HG02759 (cell line): Measurements from ENCODE around the gene GLIS1.

ENCODE experiments used
- ATAC-seq: cut with Tn5 transposase; IDR thresholded peaks from one replicate; pipeline ENCODE4 v1.9.1; 2021; ENCODE audit warnings: mild to moderate bottlenecking, moderate library complexity; ENCODE audit not compliant: unreplicated experiment

GLIS1 gene

GRCh38 chr1:53736290-53736689 lies 2.7 kb downstream of the GLIS1 start:
- ATAC-seq, result no peak

DNA sequence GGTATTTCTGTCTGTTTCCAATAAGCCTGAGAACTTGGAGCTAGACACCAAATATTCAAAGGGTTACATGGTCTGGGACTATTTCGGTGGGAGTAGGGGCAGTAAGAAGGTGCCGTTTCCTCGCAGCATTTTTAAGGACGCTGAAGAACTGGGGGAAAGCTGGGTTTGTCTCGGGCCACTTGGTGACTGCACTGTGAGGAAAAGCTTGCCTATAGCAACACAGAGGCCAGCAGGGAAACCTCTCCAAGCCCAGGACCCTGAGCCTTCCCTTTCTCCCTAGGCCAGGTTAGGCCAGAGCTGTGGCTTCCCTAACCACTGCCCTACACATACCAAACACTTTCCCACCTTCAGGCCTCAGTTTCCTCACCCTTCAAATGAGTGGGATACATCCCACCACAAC lies 3.3 kb downstream of the GLIS1 start:
- ATAC-seq, result no peak

DNA sequence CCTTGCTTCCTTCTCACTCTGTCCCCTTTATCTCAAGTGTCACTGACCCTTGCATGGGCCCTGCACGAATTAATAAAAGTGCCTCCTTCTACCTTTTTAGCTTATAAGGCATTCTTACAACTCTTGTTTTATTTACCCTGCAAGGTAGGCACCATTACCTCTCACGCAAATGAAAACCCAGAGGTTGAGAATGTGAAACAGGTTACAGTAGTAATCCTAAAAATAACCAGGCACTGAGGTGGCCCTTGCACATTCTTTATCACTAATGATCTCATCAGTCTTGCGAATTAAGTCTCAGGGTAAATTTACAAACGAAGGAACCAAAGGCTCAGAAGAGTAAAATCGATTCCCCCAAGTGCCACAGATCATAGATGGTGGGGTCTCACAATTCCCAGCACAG lies 3.7 kb downstream of the GLIS1 start:
- no peak for ATAC-seq

GRCh38 chr1:53734650-53735211 lies 4.2 kb downstream of the GLIS1 start:
- ATAC-seq, result no peak

- ATAC-seq, result no peak
Measured at GRCh38 chr1:53733975-53734649, 4.9 kb downstream of the GLIS1 start.

DNA sequence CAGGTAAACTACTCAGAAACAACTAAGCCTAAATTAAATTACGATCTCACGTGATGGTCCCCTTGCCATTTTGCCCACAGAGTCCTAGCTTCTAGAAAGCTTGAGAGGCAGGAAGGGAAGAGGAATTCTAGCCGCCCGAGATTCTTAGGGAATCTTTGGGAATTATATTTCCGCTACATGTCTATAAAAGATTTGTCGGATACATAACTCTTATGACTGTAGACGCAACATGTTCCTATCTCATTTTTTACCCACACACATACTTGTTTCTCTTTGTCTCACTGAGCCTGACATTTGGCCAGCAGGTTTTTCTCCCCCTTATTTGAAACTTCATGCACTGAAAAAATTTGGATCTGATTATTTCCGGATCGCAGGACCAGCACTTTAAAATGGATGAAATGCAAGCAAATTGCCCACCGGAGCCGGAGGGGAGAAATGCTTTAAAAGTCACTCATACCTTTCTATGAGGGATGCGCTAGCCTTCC lies 5.5 kb downstream of the GLIS1 start:
- ATAC-seq, result no peak

GRCh38 chr1:53732912-53733317 lies 6.0 kb downstream of the GLIS1 start:
- ATAC-seq, result no peak

DNA sequence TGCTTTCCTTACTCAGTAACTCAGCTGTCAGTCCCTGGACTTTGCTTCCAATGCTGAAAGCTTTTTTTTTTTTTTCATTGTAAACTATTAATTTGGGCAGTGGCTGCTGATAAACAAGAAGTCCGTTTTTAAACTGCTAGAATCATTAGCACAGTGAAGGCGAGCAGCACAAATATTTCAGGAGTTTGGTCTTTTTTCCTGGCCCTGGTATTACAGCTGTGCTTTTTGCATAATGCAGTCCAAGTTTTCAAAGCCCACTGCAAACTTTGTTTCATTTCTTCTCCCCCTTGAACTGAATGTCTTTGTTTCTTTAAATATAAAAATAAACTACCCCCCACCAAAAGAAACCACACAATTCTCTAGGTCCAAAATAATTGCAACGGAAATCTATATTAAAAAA lies 6.6 kb downstream of the GLIS1 start:
- ATAC-seq, result no peak

DNA sequence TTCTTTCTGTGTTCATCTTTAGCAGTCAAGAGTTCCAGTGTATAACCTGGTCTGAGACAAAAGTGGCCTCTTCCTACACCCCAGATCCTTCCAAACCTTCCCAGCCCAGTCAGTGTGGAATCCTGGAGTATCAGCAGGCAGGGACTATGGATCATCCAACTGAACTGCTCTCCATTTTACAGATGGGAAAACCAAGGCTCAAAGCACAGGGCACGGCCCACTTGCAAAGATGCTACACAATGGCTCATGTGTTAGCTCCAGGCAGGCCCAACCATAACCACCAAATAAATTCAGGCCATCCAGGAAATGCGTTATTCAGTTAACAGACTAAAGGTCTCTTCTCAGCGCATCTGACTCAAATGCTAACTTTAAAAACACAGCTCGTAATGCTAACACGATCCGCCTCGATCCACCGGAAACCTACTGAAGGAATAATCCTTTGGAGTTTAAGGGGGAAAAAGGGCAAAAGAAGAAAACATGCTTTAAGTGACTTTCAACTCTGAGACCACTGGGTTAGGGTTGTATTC lies 7.1 kb downstream of the GLIS1 start:
- ATAC-seq, result no peak

DNA sequence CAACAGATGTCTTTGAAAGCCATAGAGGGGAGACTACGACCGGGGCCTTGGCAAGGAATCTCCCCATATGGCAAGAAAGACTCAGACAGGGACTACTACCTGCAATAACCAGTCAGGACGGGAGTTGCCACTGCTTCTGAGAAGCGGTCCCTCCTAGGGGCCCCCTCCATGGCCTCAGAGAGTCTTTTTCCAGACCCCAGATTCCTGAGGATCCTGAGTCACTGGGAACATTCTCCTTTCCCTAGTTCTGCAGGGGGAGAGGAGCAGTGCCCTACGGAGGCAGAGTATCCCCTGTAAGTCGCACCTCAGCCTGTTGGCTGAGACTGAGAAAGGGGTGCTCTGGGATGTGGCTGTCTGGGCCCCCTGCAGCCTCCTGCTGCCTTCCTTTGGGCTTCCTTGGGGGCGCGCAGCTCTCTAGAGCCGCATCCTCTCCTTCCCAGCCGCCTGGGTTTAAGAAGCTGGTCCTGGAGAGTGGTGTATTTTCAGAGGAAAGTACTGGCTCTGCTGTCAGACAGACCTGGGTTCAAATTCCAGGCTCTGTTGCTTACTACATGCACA lies 7.8 kb downstream of the GLIS1 start:
- ATAC-seq, result no peak

DNA sequence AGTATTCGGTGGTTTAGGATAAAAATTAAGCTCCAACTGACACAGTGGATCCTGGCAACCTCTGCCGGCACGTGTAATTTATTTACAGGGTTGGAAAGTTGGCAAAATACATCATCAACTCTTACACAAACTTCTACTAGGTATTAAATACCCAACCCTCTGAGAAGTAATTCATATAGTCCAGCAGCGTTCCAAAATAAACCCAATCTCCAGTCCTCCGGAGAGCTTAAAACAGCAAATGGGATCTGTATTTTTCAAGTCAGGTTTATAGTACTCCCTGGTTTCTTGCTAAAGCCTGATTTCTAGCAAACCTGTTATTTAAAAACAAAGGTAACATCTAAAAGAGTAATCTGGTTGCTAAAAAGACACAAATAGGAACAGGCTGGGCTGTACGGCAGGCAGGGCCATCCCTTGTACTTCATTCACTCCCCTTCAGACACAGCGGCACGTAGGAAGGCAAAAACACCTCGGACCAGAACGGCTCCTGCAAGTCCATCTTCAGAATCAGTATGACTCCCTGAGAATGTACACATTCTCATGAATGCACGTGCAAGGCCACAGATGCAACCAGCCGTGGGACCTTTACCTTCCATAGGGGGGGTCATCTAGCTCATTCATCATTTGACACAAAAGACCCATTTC lies 8.6 kb downstream of the GLIS1 start:
- no peak for ATAC-seq

GRCh38 chr1:53729456-53730223 lies 9.3 kb downstream of the GLIS1 start:
- no peak for ATAC-seq

- no peak for ATAC-seq
Measured at GRCh38 chr1:53728702-53729455, 10.1 kb downstream of the GLIS1 start.

- no peak for ATAC-seq
Measured at GRCh38 chr1:53728196-53728595, 10.8 kb downstream of the GLIS1 start.

GRCh38 chr1:53727461-53728092 lies 11.4 kb downstream of the GLIS1 start:
- ATAC-seq, result no peak

DNA sequence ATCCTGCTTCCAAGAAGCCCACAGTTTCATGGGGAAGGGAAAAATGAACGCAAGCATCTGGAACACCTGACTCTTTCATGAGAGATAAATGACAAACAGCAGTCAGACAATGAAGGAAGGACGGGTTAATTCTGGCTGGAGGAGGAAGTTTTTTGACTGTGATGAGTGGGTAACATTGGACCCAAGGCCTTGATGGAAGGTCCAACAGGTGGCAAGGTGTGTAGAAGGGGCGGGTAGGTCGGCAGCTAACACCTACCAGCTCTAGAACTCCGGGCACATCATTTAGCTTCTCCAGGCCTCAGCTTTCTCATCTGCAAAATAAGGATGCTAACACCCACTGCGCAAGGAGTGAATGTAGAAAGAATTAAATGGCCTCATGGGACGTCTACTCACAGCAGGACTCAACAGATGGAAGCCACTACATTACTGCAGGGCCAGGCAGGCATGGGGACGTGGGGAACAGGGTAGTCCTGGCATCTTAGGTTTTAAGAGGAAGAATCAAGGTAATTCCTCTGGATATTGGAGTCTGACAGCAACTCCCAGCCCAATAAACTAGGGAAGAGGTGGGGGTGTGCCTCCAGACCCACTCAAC lies 12.9 kb downstream of the GLIS1 start:
- ATAC-seq, result no peak

DNA sequence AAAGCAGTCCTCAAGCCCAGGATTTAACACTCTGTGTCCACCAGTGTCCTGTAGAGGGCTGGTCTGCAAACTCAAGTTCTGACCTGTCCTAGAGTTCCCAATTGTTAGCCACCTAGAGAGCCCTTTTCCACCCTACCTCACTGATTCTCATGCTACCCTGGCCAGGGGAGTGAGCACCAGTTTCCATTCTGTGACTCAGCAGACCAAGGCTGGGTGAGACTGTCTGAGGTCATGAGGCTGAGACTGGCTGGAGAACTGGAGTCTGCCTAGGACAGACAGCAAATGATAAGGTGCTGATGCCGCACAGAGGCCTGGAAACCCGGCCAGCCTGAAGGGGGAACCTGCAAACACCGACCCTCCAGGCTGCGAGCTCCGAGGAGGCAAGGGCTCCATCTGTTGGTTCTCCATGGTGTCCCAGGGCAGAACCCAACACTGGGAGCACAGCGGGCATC lies 13.7 kb downstream of the GLIS1 start:
- ATAC-seq, result no peak

- ATAC-seq, result no peak
Measured at GRCh38 chr1:53722025-53722424, 16.9 kb downstream of the GLIS1 start.

GRCh38 chr1:53721088-53721487 lies 17.9 kb downstream of the GLIS1 start:
- ATAC-seq, result no peak
